Activated CD4-positive, alpha-beta T cell treated with anti-CD3 and anti-CD28 coated beads, Interleukin-2, Interleukin-6, amounts not matched to agents 100 ng/mL and 50 ng/mL, durations not matched to agents 16 hours and 8 hours (primary cell): ENCODE results near the gene ZBTB20.

Experiments used
- DNase-seq: peaks from one replicate; pipeline ENCODE4 v3.0.0-alpha.2; 2020

The ZBTB20 gene

DNA sequence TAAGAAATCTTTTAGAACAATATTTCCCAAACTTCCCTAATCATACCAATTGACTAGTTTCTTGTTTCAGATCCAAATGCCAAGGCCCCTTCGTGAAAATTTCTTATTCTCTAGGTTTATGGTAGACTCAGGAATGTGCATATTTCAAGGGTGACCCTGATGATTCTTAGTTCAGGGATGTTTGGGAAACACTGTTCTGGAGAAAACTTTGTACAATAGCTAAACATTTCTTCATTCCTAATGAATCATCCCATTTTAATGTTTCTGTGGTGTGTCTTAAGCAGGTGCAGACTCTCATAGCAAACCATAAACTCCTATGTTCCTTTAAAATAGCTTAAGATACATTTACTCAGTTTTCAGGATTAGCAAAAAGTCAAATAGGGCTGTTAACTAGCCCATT is 538.8 kb downstream of the ZBTB20 start:
- no peak for DNase-seq

DNA sequence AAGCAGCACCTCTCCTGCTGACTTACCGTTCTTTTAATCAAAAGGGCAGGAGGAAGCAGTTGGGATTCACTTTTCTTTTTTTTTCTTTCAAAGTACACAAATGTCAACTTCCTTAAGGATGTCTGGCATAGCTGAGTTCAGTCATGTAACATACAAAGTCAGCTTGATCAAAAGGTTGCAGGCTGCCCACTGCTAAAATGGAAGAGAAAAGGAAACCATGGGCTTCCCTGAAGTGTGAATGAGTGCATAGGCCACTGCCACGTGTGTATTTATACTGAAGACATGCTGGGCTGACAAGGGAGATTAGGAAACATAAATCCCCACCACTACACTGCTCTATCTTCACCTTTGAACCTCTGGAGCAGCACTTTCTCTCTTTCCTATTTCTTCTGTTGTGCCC is 540.8 kb downstream of the ZBTB20 start:
- no peak for DNase-seq

DNA sequence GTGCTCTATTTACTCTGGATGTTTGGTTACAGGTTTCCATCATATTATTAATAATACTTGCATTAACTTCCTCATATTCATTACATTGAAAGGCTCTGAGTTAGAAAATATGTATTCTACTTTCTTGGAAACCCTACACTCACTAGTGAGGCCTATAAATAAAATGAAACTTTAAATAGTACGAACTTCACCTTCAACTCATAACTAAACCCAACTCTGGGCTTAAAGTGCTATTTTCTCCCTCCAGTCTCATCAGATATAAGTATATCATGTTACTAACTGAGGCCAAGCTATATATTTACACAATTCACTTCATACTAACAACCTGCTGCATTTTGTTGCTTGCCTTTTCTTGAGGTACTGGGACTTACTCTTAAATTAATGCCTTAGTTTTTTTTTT is 546.5 kb downstream of the ZBTB20 start:
- DNase-seq, result no peak

DNA sequence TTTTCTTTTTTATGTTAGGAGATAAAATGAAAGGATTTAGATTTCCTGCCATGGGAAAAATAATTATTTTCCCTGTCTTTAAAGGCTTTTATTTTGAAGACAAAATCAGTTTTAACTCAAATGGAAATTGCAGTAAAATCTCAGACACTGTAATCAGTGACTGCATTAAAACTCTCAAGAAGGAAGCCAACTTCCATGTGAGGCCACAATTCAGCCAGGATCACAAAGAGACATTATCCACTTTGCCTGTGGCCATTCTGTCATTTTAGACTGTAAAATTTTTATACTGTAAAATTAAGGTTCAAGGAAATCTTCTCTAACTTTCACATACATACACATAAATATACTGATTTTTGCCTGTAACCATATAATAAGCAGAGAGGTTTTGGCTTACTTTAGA is 549.2 kb downstream of the ZBTB20 start:
- no peak for DNase-seq

GRCh38 chr3:114597012-114597411 is 550.1 kb downstream of the ZBTB20 start:
- no peak for DNase-seq

DNA sequence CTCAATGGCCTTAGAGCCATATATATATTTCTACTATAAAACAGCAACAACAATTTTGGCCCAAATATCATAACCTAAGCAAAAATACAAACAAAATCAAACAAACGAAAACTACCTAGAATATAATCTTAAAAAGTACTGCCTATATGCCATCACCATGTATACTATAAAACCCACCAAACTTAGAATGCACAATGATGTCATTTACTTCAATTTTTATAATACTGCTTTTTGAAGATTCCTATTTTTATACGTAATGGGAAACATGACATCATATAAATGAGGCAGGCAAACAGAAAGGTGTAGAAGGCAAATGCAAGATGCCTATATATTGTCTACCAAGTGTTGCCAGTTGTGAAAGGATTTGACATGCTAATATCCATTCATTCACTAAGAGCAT is 550.9 kb downstream of the ZBTB20 start:
- DNase-seq, result no peak

DNA sequence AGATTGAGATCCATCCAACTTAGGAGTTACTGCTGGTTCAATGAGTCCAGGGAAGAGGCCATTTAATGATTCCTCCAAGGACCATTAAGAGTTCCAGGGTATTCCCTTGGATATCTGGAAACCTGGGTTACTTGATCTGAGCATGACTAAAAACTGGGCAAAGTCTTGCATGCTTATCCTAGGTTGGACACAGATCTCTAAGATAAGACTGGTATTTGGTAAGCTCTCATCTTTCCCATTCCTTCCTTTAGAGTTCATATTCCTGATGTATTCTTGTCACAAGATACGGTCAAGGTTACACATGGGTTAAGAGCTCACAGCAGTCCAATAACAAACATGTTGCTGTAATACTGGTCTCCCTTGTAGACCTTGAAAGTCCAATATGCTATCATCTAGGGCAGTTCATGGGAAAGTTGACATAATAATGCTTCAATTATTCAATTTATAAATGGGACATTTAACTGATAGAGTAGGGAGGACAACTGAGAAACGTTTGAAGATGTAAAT is 551.5 kb downstream of the ZBTB20 start:
- no peak for DNase-seq

- DNase-seq, result no peak
Measured at GRCh38 chr3:114590309-114591047, 556.6 kb downstream of the ZBTB20 start.

DNA sequence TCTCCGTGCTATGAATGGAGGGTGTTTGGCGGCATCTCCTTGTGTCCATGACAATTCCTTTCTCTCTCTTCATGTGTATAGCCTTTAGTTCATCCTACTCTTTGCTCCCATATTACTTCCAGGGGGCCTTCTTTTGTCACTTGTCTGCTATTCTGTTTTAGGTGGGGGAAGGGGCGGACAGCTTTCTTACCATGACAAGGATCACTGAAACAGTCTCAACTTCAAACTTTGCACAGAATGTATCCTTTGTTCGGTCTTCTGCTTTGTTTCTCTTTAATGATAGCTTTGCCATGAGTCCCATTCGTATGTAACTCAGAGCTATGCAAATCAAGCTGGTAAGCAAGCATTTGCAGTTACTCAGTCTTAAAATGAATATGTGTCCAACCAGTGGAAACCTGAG is 559.1 kb downstream of the ZBTB20 start:
- DNase-seq, result no peak

GRCh38 chr3:114586119-114586518 is 561.0 kb downstream of the ZBTB20 start:
- no peak for DNase-seq

DNA sequence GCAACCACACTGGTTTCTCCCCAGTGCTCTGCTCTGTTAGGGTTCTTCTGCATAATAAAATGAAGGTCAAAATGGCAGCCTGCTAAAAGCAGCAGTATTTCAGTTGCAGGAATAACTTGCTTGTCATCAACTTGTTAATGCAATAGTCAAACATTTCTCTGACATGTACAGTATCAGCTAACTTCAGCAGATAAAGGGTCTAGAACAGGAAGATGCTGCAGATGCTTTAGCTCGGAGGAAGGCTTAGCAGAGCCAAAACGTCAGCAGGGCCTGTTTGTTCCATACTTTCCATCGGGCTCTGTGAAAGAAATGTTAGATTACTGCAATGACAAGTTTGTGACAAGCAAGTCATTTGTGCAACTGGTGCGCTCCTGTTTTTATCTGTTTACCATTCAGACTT is 561.4 kb downstream of the ZBTB20 start:
- no peak for DNase-seq

GRCh38 chr3:114584734-114585371 is 562.2 kb downstream of the ZBTB20 start:
- DNase-seq, result no peak

- no peak for DNase-seq
Measured at GRCh38 chr3:114582929-114583328, 564.2 kb downstream of the ZBTB20 start.

- no peak for DNase-seq
Measured at GRCh38 chr3:114572364-114573062, 574.6 kb downstream of the ZBTB20 start.

GRCh38 chr3:114571363-114571762 is 575.7 kb downstream of the ZBTB20 start:
- no peak for DNase-seq

DNA sequence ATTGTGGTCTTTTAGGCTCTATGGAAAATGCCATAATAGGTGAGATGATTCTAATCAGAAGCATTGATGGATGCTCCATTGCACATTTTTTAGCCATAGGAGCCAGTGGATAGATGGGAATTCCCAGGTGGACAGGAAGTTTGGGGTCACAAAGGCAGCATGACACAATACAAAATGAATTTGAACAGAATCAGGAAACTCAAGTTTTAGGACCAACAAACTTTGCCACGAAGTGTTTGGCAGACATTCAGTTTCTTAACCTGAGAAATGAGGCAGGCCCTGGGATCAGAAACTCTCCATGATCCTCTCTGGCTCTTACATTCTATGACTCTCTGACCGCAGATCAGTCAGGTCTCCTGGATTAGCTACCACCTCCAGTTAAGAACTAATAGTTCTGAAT is 577.9 kb downstream of the ZBTB20 start:
- no peak for DNase-seq

DNA sequence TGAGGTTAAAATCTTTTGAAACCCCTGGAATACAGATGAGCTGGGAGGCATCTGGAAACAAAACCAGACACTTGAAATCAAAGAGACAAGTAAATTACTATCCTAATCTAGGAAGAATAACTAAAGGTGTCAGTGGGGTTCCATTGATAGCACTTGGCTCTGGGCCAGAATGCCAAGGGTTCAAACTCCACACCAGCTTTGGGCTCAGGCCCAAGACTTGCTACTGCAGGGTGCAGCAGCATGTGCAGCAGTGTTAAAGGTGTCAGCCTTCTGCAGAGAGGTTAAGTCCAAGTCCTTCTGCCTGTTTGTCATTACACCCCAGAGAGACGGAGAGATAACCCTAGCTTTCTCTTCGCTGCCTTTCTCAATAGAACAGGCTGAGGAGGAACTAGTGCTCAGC is 579.3 kb downstream of the ZBTB20 start:
- DNase-seq, result no peak

DNA sequence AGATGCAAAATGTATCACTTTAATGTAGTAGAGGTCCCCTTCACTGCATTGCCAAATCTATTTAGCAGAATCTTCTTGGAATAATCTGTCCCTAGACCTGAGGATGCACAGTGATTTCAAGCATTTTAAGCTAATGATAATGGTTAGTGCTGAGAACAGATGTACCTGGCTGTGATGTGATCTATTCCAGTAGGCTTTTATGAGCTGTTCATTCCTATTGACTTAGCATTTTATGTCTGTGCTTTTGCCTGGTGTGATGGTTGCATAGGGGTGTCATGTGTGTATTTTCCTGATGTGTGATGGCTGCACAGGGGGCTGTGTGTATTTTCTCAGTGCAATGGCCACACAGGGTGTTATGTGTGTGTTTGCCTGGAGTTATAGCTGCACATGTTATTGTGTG is 580.3 kb downstream of the ZBTB20 start:
- no peak for DNase-seq

- peak; percentile 1 for DNase-seq
Measured at GRCh38 chr3:114566162-114566755, 580.8 kb downstream of the ZBTB20 start.

- no peak for DNase-seq
Measured at GRCh38 chr3:114565216-114565615, 581.9 kb downstream of the ZBTB20 start.

DNA sequence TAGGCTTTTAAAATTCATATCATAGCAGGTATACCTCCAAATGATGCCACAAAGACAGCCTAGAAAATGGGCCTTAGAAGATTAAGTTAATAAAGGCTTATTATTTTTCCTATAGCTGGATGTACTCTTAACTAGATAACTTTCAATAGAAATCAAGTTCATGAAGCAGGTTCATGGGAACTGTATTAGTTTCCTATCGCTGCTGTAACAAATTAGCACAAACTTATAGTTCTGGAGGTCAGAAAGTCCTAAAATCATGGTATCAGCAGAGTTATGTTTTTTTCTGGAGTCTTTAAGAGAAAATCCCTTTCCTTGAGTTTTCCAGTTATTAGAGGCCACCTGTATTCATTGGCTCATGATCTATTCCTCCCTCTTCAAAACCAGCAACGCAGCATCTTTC is 583.4 kb downstream of the ZBTB20 start:
- no peak for DNase-seq

DNA sequence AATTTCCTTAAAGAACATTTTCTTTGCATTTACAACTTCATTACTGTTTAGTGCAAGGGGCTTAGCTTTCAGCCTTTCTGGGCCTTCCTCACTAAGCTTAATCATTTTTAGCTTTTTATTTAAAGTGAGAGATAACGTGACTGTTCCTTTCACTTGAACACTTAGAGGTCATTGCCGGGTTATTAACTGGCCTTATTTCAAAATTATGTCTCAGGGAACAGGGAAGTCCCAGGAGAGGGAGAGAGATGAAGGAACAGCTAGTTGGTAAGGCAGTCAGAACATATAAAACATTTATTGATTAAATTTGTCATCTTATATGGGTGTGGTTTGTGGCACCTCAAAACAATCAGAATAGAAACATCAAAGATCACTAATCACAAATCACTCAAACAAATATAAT is 584.5 kb downstream of the ZBTB20 start:
- no peak for DNase-seq

- no peak for DNase-seq
Measured at GRCh38 chr3:114558271-114558670, 588.8 kb downstream of the ZBTB20 start.

DNA sequence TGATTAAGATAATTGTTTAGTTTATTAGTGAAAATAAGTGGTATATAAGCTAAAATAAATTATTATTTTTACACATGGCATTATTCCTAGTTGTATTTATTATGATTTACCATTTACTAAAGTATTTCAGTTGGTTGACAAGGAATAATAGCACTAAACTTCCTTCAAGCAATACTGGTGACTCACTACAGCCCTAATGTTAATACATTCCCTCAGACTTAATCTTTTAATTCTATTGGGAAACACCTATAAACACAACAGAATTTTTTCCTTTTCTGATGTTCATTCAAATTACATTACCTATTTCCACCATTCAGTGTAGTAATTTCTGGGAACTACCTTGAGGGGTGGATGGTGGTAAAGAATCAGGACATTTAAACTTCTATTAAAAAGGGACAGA is 589.3 kb downstream of the ZBTB20 start:
- no peak for DNase-seq
